ENCODE measurements around the gene LRFN3.

- TF ChIP-seq RCOR1 (IDR thresholded peaks at IDR 0.05; ENCODE audit: insufficient replicate concordance, low read length) (no peak), CEBPB (IDR thresholded peaks at IDR 0.05; ENCODE audit: low read depth, low read length) (no peak), POLR2A (IDR thresholded peaks at IDR 0.05; ENCODE audit: low read depth, low read length) (no peak), RAD21 (IDR thresholded peaks at IDR 0.05; ENCODE audit: low read length) (no peak)
- TF ChIP-seq, protein P1, sequence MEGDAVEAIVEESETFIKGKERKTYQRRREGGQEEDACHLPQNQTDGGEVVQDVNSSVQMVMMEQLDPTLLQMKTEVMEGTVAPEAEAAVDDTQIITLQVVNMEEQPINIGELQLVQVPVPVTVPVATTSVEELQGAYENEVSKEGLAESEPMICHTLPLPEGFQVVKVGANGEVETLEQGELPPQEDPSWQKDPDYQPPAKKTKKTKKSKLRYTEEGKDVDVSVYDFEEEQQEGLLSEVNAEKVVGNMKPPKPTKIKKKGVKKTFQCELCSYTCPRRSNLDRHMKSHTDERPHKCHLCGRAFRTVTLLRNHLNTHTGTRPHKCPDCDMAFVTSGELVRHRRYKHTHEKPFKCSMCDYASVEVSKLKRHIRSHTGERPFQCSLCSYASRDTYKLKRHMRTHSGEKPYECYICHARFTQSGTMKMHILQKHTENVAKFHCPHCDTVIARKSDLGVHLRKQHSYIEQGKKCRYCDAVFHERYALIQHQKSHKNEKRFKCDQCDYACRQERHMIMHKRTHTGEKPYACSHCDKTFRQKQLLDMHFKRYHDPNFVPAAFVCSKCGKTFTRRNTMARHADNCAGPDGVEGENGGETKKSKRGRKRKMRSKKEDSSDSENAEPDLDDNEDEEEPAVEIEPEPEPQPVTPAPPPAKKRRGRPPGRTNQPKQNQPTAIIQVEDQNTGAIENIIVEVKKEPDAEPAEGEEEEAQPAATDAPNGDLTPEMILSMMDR (conservative IDR thresholded peaks at IDR 0.05; ENCODE audit: low read depth, low read length), result no peak
Observed at GRCh38 chr19:35890113-35890650, 46.0 kb upstream of the LRFN3 start.
